ENCODE data around the gene ARF6. TPM values are rescaled to one million over a fixed set of nuclear protein-coding genes. Genes with fewer than 3 reads are reported as not detected.

Gene ARF6
- total and polyA plus RNA-seq, 9 of the 15 experiments (the other 6 are each of a cell fraction or from before 2014, with no cell fraction given) = 15.3 to 35.2 (median 24.9) TPM

DNA sequence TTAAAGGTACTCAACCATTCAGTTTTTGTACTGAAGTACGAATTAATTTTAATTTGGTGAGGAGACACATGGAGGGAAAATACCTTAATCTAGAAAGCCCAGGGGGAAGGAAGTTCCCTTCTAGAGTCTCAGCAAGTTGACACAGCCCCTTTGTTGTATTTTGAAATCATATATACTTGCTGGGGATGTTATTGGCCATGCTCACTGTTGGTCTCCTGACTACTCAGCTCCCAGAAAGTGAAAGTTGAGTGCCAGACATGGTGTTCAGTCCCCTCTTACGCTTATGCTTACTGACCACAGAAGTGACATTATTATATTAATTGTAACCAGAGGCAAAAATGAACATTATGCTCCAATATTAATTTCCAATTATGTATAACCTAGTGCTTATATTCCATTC, 28.1 kb downstream of the ARF6 start:
- Histone ChIP-seq H3K9me1 (ENCODE audit: control insufficient read depth, insufficient read depth, low read length) (no peaks in the 10 kb centered on the region), H3K27me3 (ENCODE audit: control insufficient read depth in 2 of 2, insufficient read depth in 2 of 2, low read length in 2 of 2) (no peaks in the 10 kb centered on the region), H3K79me2 (ENCODE audit: control insufficient read depth, insufficient read depth, low read length) (no peaks in the 10 kb centered on the region), H4K20me1 (replicated peaks; ENCODE audit: control insufficient read depth, insufficient read depth, low read length) (no peaks in the 10 kb centered on the region), H3K4me2 (ENCODE audit: insufficient read depth, low read length) (no peak overlapping the region), H3K9me3 (replicated peaks; ENCODE audit: control insufficient read depth, insufficient read depth, low read depth, low read length) (no peaks in the 10 kb centered on the region), H3K27ac (ENCODE audit: extremely low read depth, low read depth, low read length) (no peak overlapping the region), H3K4me1 (replicated peaks in 1 of 2; ENCODE audit: control insufficient read depth in 2 of 2, insufficient read depth in 2 of 2, low read length in 2 of 2) (no peaks in the 10 kb centered on the region; a peak in 2 of 5 replicates), H3K9ac (ENCODE audit: insufficient read depth in 1 of 2, low read depth in 2 of 2, low read length in 2 of 2) (no peak overlapping the region), H2AFZ (ENCODE audit: low read depth, low read length) (peak overlapping the region; percentile 32; the same call in 1 of the 2 replicates), H3K4me3 (no peak overlapping the region), H3K36me3 (ENCODE audit: control insufficient read depth, insufficient read depth, low read length) (no peaks in the 10 kb centered on the region)
- no peak for DNase-seq (ENCODE audit: extremely low read depth in 1 of 4, low spot score in 3 of 4)
- no TSS peak for BruUV-seq (replicated peaks)
- TF ChIP-seq ZNF436 (CRISPR knock-in tag; IDR thresholded peaks at IDR 0.05) (no peak), CREBBP (IDR thresholded peaks at IDR 0.05; ENCODE audit: low read depth, low read length) (no peak), POLR2G (IDR thresholded peaks at IDR 0.05; ENCODE audit: low read depth, low read length) (no peak), DIDO1 (tag; IDR thresholded peaks at IDR 0.05; ENCODE audit: low read depth) (no peak), BACH1 (tag; IDR thresholded peaks at IDR 0.05) (no peak), GABPA (tag; conservative IDR thresholded peaks at IDR 0.05; ENCODE audit: low read depth) (no peak), PML (IDR thresholded peaks at IDR 0.05; ENCODE audit: low read length) (no peak), ETV1 (tag; conservative IDR thresholded peaks at IDR 0.05; ENCODE audit: low read depth) (no peak), BRD4 (IDR thresholded peaks at IDR 0.05) (no peak)
- TF ChIP-seq, protein P1, sequence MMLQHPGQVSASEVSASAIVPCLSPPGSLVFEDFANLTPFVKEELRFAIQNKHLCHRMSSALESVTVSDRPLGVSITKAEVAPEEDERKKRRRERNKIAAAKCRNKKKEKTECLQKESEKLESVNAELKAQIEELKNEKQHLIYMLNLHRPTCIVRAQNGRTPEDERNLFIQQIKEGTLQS (IDR thresholded peaks at IDR 0.05) = no peak
- TF ChIP-seq, protein P1 (CRISPR knock-in tag; conservative IDR thresholded peaks at IDR 0.05) = no peak
- TF ChIP-seq, protein P2, sequence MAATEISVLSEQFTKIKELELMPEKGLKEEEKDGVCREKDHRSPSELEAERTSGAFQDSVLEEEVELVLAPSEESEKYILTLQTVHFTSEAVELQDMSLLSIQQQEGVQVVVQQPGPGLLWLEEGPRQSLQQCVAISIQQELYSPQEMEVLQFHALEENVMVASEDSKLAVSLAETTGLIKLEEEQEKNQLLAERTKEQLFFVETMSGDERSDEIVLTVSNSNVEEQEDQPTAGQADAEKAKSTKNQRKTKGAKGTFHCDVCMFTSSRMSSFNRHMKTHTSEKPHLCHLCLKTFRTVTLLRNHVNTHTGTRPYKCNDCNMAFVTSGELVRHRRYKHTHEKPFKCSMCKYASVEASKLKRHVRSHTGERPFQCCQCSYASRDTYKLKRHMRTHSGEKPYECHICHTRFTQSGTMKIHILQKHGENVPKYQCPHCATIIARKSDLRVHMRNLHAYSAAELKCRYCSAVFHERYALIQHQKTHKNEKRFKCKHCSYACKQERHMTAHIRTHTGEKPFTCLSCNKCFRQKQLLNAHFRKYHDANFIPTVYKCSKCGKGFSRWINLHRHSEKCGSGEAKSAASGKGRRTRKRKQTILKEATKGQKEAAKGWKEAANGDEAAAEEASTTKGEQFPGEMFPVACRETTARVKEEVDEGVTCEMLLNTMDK (IDR thresholded peaks at IDR 0.05; ENCODE audit: borderline replicate concordance, insufficient read depth, low read depth, low read length, poor library complexity, severe bottlenecking) = no peak
- TF ChIP-seq, protein P3, sequence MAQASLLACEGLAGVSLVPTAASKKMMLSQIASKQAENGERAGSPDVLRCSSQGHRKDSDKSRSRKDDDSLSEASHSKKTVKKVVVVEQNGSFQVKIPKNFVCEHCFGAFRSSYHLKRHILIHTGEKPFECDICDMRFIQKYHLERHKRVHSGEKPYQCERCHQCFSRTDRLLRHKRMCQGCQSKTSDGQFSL (CRISPR knock-in tag; IDR thresholded peaks at IDR 0.05) = no peak
- TF ChIP-seq, protein P3 (tag; IDR thresholded peaks at IDR 0.05) = no peak
- TF ChIP-seq, protein P4, sequence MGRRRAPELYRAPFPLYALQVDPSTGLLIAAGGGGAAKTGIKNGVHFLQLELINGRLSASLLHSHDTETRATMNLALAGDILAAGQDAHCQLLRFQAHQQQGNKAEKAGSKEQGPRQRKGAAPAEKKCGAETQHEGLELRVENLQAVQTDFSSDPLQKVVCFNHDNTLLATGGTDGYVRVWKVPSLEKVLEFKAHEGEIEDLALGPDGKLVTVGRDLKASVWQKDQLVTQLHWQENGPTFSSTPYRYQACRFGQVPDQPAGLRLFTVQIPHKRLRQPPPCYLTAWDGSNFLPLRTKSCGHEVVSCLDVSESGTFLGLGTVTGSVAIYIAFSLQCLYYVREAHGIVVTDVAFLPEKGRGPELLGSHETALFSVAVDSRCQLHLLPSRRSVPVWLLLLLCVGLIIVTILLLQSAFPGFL (CRISPR knock-in tag; IDR thresholded peaks at IDR 0.05) = no peak
- POLR2A ChIA-PET = no interaction called here
- 56% methylated on average over 2 of the region's 2 CpGs for WGBS (ENCODE audit: insufficient coverage, low coverage, missing lambda C conversion rate)
- intact Hi-C loops (cut with micrococcal nuclease) = no loop called here
- no peak for FAIRE-seq
- ATAC-seq = no peak
- in situ Hi-C loops (cut with MboI) = no loop called here
- CTCF ChIA-PET (ENCODE audit: low intra/inter-chr PET ratio) = no interaction called here

All from K562 (cell line).